OCI-M1 (cell line): Measurements from ENCODE around the gene UGT1A5.
"Not testable (repeated sequence)": the region's sequence is repeated elsewhere in the genome, so short reads cannot be mapped to it uniquely, and the experiment has no call there.

Experiments used
- DNase-seq: peaks from one replicate; lab custom pipeline; 2025; lab: John Stamatoyannopoulos, UW

UGT1A5 gene

DNA sequence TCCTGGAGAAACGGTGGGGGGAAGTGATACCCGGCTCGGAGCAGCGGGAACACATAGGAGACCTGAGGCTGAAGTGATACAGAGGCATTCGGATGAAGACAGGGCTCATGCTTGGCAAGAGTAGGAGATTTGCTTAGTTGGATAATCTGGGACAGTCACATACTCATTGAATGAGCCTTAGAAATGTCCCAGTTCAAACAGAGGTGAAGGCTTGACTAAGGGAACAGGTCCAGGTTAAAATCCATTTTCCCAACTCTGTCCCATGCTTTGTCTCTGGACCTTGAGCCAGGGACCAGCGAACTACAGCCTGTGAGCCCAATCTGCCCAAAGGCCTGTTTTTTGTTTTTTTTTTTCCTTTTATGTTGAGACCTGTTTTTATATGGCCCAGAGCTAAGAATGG is 18.7 kb upstream of the UGT1A5 start:
- no peak for DNase-seq

DNA sequence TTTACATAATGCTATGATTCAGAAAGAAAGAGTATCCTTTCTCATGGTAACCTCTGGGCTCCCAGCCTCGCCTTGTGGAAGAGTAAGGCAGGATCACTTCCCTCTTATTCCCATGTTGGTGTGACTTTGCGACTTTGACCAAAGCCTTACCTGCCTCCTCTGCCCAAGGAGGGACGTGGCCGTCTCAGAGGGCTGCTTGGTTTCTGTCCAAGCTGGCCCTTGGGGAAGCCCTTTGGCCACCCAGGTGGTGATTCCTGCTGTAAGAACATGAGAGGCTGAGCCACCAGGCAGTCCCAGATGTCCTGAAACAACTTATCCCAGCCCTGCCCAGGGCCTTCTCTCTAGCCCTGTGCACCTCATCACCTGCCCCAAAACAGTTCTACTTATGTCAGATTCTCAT is 14.0 kb upstream of the UGT1A5 start:
- DNase-seq: no peak

DNA sequence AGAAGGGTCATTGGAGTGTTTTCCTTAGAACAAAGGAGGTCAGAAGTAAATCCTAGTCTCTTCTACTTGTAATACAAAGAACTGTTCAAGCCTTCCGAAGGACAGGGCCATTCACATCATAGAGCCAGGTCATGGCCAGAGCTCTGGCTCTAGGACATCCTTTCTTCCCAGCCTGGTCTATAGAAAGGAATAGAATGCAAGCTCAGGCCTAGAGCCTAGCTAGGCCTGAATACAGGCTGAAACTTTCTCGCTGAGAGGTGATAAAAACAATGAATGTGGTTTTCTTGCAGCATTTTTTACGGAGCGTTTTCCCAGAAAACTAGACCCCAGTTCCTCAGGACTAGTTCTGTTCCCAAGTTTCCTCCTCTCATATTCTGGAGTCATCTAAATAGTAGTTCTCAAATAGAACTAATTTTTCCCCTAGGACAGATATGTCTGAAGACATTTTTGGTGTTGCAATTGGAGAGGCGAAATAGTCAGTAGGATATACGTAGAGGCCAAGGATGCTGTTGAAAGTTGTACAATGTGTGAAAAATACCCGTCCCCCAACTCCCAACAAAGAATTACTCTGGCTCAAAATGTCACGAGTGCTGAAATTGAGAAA is 13.2 kb upstream of the UGT1A5 start:
- no peak for DNase-seq

DNA sequence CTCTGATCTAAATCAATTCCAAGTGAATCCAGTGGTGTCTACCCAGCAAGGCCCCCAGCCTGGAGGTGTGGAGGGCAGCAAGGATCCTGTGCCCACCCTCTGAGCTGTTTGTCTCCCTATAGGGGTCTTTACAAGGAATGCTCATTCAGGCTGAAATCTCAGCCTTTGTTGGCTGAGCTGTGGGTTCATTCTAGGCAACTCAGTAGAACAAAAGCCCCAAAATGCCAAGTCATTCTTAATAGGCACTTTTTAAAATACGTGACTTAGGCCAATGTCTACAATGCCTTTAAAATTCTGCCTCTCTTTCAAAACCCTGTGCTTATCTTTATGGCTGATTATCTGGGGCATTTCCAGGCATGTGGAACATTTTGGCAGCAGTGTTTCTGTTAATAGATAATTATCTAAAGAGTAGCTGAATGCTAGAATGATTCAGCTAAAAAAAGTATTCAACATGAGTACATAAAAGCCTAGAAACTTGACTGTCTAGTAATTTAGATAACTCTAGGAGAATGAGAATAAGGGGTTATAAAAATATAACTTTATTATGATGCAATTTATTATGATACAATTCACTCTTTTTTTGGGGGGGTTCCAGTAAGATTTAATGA is 12.6 kb upstream of the UGT1A5 start:
- peak; percentile 73 for DNase-seq

DNA sequence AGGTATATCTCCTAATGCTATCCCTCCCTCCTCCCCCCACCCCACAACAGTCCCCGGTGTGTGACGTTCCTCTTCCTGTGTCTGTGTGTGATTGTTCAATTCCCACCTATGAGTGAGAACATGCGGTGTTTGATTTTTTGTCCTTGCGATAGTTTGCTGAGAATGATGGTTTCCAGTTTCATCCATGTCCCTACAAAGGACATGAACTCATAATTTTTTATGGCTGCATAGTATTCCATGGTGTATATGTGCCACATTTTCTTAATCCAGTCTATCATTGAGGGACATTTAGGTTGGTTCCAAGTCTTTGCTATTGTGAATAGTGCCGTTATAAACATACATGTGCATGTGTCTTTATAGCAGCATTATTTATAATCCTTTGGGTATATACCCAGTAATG is 11.9 kb upstream of the UGT1A5 start:
- not testable (repeated sequence) for DNase-seq

DNA sequence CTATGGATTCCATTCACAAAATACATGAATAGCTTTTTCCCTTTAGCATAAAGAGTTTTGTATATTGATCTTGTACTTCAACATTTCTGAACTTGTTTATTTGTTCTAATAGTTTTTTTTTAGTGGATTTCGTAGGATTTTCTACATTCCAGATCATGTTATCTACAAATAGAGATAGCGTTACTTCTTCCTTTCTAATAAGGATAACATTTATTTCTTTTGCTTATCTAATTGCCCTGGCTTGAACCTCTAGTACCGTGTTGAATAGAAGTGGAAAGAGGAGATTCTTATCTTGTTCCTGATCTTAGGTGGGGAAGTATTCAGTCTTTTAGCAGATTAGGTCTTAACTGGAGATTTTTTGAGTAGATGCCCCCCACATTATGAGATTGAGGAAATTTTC is 10.5 kb upstream of the UGT1A5 start:
- DNase-seq: no peak

DNA sequence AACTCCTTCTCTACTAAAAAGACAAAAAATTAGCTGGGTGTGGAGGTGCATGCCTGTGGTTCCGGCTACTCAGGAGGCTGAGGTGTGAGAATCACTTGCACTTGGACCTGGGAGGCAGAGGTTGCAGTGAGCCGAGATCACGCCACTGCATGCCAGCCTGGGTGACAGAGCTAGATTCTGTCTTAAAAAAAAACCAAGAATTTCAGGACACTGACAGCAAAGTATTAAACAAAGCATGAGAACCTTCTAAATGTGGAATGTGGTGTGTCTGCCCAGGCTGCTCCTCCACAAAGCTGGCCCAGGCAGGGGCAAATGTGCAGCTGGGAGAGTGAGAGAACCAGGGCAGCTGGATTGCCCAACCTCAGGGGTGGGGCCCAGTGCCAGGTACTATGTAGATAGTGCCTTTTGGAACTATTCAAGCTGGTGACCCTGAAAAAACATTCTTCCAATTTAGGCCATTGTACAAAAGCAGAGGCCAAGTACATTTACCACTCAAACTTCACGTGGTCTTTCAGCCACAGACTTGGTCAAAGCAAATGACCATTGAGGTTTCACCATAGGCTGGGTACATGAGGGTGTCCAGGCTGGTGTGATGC is 6.7 kb upstream of the UGT1A5 start:
- no peak for DNase-seq

DNA sequence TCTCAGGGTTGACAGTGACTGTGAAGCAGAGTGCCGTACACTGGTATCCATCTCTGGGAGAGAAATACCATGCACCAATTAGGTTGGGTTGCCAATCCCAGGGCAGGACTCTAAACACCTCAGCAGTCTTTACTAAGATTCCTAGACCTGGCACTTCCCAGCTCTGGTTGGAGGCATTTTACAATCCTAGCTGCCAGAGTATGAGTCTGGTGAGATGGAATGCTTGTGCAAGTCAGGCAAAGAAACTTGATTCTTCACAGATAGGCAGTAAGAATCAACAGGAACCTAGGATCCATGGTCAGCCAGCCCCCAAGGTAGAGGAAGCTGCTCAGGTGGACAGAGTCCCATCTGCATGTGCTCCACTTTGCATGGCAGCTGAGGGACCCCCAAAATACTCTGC is 6.0 kb upstream of the UGT1A5 start:
- no peak for DNase-seq

DNA sequence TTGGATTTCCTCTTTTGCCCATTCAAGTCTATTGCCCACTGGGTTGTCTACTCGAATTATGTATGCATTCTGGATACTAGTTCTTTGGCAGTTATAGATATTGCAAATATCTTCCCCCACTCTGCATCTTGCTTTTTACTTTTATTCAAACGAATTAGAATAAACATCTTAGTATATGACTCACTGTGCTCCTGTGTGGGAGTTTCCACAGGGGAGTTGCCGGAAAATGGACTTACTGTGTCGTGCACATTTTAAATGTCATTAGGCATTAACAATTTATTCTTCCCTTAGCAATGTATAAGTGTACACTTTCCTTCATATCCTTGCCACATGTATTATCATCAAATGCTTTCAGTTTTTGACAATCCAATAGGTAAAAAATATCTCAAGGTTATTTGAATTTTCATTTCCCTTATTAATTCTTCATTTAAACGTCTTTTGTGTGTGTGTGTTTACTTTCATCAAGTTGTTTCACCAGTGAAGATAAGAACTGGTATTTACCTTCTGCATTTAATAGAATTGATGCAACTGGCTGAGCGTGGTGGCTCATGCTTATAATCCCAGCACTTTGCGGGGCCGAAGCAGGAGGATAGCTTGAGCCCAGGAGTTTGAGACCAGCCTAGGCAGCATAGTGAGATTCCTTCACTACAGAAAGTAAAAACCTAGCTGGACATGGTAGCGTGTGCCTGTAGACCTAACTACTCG is 4.6 kb upstream of the UGT1A5 start:
- no peak for DNase-seq

DNA sequence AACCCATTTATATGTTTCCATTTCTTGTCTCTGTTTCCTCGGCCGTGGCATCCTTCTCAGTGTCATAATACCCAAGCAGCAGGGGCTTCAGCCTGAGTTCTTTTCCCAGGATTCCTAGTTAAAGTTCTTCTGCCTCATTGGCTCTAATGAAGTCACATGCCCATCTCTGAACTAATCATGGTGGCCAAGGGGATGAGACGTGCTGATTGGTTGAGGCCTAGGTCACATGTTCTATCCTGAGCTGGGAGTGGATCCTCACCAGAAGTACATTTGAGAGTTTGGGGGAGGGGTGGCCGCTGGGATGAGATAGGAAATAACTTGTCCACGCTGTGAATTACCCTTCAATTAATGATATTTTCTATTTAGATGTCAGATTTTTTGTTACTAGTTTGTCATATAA is 3.8 kb upstream of the UGT1A5 start:
- no peak for DNase-seq

DNA sequence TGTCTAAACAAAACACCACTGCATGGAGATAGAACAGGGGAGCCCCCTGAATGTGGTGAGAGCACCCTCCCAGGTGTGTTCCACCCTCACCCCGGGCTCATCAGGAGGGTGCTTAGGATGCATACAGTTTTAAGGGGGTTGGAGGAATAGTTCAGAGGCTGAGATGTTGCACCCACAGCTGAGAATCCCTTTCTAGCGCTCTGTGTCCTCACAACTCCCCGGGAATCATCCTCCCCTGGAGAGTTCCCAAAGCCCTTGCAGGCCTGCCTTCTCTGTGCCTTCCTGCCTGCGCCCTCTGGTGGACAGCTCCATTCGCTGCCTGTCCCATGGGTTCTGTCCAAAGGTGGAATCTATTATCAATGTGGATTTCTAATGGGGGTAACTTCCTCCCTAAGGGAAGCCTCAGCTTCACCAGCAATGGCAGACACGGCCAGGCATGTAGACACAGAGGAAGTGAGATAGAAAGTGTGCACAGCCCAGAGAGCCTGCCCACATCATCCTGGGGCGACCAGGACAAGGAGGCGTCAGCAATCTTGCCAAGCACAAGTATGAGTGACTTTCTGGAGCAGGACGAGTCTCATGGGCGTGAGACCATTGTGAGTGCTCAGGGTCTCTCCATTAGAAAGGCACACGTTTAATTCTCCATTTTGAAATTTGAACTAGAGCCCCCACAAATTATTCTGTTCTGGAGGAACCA is 1.2 kb upstream of the UGT1A5 start:
- peak; percentile 74 for DNase-seq

DNA sequence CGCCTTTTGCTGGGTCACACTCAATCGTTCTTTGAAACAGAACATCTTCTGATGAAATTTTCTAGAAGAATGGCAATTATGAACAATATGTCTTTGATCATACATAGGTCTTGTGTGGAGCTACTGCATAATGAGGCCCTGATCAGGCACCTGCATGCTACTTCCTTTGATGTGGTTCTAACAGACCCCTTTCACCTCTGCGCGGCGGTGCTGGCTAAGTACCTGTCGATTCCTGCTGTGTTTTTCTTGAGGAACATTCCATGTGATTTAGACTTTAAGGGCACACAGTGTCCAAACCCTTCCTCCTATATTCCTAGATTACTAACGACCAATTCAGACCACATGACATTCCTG is 532 bp downstream of the UGT1A5 start:
- DNase-seq: no peak

DNA sequence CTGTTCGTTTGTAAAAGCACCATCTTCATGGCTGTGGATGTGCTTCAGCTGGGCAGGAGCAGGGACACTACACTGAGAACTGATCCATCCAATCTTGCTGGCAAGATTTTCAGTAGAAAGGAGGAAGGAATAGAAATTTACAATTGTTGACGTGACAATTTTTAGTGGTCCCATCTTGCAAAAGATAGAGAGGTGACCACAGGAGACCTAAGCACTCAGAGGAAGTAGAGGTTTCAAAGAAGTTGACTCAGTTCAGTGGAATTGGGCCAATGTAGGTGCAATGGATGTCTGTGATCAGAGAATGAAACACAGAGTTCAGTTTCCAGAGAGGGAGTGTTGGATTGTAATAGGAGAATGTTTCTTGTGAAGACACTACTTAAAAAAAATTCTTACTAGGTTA is 1.4 kb downstream of the UGT1A5 start:
- peak; percentile 7 for DNase-seq

DNA sequence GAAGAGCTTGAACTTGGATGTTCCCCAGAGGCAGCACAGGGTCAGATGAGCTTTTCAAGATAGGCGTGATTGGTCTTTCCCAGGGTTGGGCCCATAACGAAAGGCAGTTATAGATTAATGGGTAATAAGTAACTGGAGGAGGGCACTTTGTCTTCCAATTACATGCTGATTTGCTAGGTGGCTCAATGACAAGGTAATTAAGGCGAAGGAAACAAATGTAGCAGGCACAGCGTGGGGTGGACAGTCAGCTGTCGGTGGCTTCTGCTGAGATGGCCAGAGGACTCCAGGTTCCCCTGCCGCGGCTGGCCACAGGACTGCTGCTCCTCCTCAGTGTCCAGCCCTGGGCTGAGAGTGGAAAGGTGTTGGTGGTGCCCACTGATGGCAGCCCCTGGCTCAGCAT is 5.8 kb downstream of the UGT1A5 start, which contains the start of gene UGT1A4:
Gene UGT1A4 (plus strand): TSS at position 185 of the 400 bp plus-strand sequence. CDS start 85 bp downstream, at position 270.
- DNase-seq: no peak

DNA sequence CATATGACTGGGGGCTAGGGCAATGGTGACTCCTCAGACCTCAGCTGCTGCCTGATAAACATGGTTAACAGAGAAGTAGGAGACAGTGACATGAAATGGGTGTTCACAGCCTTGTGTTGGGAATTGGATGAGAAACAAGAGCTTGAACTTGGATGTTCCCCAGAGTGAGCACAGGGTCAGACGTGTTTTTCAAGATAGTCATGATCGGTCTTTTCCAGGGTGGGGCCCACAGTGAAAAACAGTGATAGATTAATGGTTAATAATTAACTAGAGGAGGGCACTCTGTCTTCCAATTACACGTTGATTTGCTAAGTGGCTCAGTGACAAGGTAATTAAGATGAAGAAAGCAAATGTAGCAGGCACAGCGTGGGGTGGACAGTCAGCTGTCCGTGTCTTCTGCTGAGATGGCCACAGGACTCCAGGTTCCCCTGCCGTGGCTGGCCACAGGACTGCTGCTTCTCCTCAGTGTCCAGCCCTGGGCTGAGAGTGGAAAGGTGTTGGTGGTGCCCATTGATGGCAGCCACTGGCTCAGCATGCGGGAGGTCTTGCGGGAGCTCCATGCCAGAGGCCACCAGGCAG is 16.1 kb downstream of the UGT1A5 start, which contains the start of gene UGT1A3:
Gene UGT1A3 (plus strand): TSS at position 320 of the 579 bp plus-strand sequence. CDS start 85 bp downstream, at position 405.
- DNase-seq: no peak

DNA sequence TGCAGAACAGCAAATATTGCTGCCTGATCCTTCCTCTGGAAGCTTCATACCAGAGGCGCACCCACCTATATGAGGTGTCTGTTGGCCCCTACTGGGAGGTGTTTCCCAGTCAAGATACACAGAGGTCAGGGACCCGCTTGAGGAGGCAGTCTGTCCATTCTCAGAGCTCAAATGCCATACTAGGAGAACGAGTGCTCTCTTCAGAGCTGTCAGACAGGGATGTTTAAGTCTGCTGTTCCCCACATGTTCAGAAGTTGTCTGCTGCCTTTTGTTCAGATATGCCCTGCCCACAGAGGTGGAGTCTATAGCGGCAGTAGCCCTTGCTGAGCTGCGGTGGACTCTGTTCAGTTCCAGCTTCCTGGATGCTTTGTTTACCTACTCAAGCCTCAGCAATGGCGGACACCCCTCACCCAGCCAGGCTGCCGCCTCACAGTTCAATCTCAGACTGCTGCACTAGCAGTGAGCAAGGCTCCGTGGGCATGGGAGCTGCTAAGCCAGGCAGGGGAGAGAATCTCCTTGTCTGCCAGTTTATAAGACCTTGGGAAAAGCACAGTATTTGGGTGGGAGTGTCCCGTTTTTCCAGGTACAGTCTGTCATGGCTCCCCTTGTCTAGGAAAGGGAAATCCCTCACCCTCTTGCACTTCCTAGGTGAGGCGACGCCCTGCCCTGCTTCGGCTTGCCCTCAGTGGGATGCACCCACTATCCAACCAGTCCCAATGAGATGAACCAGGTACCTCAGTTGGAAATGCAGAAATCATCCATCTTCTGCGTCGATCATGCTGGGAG is 24.4 kb downstream of the UGT1A5 start:
- not testable (repeated sequence) for DNase-seq

DNA sequence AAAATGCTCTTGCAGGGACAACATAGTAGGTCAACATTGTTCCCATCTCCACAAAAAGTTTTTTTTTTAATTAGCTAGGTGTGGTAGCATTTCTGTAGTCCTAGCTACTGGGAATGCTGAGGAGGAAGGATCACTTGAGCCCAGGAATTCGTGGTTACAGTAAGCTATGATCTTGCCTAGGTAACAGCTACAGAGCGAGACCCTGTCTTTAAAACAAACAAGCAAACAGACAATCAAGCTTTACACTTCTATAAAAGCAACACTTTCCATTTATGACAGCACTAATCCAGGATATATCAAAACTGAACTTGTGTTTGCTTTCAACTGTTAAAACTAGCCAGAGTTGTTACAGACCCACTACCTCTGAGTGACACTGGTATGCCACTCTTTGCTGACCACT is 28.2 kb downstream of the UGT1A5 start:
- DNase-seq: no peak

DNA sequence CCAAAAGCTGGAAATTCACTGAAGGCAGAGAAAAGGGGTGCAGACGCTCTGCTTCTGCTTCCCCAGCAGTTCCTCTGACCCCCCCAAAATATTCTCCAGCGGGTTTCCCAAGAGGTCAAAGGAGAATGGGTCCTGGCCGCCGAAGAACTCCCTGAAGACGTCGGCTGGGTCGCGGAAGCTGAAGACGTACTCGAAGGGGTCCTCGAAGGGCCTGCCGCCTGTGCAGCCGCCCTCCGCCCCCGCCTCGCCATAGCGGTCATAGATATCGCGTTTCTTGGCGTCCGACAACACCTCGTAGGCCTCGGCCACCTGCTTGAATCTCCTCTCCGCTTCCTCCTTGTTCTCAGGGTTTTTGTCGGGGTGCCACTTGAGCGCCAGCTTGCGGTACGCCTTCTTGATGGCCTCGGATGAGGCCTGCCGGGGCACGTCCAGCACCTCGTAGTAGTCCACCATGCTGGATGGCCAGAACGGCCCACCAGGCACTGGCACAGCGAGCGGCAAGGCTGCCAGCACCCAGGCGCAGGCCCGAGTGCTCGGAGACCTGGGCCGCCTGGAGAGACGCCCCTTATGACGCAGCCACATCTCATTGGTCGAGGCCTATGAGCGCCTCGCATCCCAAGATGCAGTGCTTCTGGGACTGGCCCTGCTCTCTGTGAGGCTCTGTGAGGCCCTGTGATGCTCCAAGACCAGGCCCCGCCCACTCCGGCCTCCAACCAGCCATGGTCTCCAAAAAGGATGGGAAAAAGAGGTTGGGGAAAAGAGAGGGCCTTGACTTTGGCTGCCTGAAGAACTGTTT is 31.0 kb downstream of the UGT1A5 start:
- DNase-seq: no peak

DNA sequence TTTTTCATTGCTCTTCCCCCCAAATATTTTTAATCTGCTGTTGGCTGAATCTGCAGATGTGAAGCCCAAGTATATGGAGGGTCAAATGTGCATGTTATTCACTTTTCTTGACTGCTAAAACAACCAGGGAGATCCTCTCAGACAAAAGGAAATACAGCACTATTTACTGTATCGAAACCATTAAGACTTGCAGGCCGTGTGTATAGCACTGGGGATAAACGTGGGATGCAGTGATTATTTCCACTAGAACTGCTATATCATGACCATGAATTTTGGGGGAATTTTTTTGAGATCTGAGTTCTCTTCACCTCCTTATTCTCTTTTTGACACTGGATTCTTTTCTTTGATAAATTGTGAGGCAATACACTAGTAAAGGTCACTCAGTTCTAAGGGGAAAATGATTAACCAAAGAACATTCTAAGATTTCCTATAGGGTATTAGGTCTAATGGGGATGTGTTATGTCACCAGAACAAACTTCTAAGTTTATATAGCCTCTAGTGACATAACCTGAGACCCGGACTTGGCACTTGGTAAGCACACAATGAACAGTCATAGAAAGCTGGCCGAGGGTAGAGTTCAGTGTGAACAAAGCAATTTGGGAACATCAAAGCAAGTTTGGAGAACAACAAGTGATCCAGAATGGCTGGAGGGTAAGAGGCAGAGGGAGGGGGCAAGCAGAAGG is 32.5 kb downstream of the UGT1A5 start:
- DNase-seq: no peak

DNA sequence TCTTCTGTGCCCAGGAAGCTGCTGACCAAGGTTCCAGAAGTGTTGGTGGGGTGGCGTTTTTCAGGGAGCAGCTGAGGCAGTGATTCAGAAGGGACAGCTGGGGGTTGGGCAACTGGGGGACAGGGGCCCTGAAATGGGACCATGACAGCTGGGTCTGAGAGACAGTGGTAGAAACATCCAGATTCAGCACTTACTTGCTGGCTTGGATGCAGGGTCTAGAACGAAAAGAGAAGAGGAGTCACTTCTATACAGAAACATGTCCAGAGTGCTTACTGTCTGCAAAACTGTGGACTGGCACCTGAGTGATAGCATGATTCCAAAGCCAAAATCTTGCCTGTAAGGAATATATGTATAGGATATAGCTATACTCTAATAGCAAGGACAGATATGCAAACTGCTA is 33.1 kb downstream of the UGT1A5 start:
- DNase-seq: not testable (repeated sequence)
